SH-SY5Y (cell line): ENCODE measurements around the gene PCGF2.

Experiments
- GATA2 ChIP-seq: IDR thresholded peaks from 2 replicates; pipeline ENCODE4 v1.6.1; 2011; ENCODE audit warnings: mild to moderate bottlenecking, low read depth, low read length
- GATA3 ChIP-seq: IDR thresholded peaks from 2 replicates; pipeline ENCODE4 v1.6.1; 2011; ENCODE audit warnings: low read depth, mild to moderate bottlenecking, low read length, moderate library complexity

DNA sequence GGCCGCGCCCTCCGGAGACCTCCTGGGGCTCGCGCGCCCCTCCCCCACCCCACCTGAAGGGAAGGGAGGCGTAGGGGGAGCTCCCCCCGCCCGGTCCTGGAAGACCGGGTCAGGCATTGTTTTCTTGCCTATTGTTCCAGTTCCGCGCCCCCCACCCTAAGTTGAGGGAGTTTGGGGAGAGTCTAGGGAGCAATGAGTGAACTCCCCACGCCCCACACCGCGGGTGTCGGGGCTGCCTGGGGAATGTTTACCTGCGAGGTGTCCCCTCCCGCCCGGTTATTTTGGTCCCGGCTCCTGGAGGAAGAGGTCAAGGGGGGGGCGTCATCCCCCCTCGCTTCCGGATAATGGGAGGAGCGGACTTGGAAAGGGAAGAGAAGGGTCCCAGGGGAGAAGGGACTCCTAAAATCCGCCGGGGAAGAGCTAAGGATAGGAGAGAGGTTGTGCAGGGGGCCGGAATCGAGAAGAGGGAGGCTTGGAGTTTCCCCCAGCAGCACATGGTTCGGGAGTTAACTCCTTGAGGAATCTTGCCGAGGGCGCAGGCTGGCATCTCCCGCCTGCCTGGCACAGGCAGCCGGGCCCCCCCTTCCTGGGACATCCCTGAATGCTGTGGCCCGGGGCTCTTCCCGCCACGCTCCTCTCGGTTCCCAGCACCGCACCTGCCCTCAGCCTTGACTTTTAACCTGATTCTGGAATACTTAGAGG, 42.2 kb downstream of the PCGF2 start:
- TF ChIP-seq GATA3 (no peak), GATA2 (0 out of 2 replicates have a peak, but pooled peaks have one; percentile 12)
